ENCODE results near the gene ACTR10. TPM values are rescaled to one million over a fixed set of nuclear protein-coding genes. Genes with fewer than 3 reads are reported as not detected.

ACTR10 gene
- total and polyA plus RNA-seq, 2 donors (not counting 1 experiment from before 2014, with no cell fraction given) = 50.7 to 121 TPM

DNA sequence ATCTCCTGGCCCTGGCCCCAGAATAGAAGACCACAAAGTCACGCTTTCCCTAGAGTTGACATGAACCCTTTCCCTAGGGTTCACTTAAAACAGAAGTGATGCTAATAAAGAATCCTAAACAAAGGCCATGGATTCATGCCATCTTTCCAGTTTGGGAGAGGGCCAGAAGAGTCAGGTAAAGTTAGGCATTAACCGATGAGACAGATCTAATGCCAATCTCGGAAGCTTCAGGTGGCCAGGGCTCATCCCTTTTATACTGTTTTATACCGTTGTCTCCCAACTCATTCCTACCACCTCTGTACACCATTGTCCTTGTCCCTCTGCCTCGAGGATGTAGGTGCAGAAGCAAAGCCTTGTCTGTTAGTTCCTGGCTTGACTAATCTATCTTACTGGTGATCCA lies 22.8 kb upstream of the ACTR10 start:
- H4K20me1 ChIP-seq (ENCODE audit: control insufficient read depth, extremely low read depth, insufficient read depth, low read length) = no peaks in the 10 kb centered on the region
- no peaks in the 10 kb centered on the region for H3K36me3 ChIP-seq (ENCODE audit: control insufficient read depth, insufficient read depth, low read length)
- H3K9ac ChIP-seq (ENCODE audit: insufficient read depth, low read length) = no peak overlapping the region
- no peak overlapping the region for H3K4me2 ChIP-seq (ENCODE audit: extremely low read depth, insufficient read depth, low read length)
- no peaks in the 10 kb centered on the region for H3K27me3 ChIP-seq (ENCODE audit: control insufficient read depth, insufficient read depth, low read length)
- no peak for TF ChIP-seq CTCF (conservative IDR thresholded peaks at IDR 0.05 in 1 of 2, IDR thresholded peaks at IDR 0.05 in 1 of 2; ENCODE audit: low read depth in 1 of 2, low read length in 2 of 2)
- TF ChIP-seq EZH2 (IDR thresholded peaks at IDR 0.05; ENCODE audit: low read length, missing control alignments) = no peak
- H3K4me3 ChIP-seq (replicated peaks in 1 of 4; ENCODE audit: control extremely low read depth in 1 of 4, insufficient read depth in 1 of 4, low read depth in 3 of 4, low read length in 4 of 4) = no peak overlapping the region
- H3K79me2 ChIP-seq (ENCODE audit: control insufficient read depth, insufficient read depth, low read length) = no peaks in the 10 kb centered on the region
- no peaks in the 10 kb centered on the region for H3K9me3 ChIP-seq (ENCODE audit: control insufficient read depth, insufficient read depth, low read depth, low read length)
- H3K4me1 ChIP-seq (ENCODE audit: control insufficient read depth, extremely low read depth, insufficient read depth, low read length) = no peaks in the 10 kb centered on the region
- no peak overlapping the region for H2AFZ ChIP-seq (ENCODE audit: low read length)
- DNase-seq (ENCODE audit: low read depth in 2 of 2) = no peak
- H3K27ac ChIP-seq (ENCODE audit: insufficient read depth, low read length) = no peak overlapping the region

- H3K4me3 ChIP-seq (replicated peaks in 1 of 4; ENCODE audit: control extremely low read depth in 1 of 4, insufficient read depth in 1 of 4, low read depth in 3 of 4, low read length in 4 of 4) = no peak overlapping the region
- no peaks in the 10 kb centered on the region for H3K4me1 ChIP-seq (ENCODE audit: control insufficient read depth, extremely low read depth, insufficient read depth, low read length)
- H3K27me3 ChIP-seq (ENCODE audit: control insufficient read depth, insufficient read depth, low read length) = no peaks in the 10 kb centered on the region
- H3K79me2 ChIP-seq (ENCODE audit: control insufficient read depth, insufficient read depth, low read length) = no peaks in the 10 kb centered on the region
- no peak overlapping the region for H3K9ac ChIP-seq (ENCODE audit: insufficient read depth, low read length)
- no peak overlapping the region for H3K4me2 ChIP-seq (ENCODE audit: extremely low read depth, insufficient read depth, low read length)
- H3K36me3 ChIP-seq (ENCODE audit: control insufficient read depth, insufficient read depth, low read length) = no peaks in the 10 kb centered on the region
- H2AFZ ChIP-seq (ENCODE audit: low read length) = no peak overlapping the region
- no peaks in the 10 kb centered on the region for H4K20me1 ChIP-seq (ENCODE audit: control insufficient read depth, extremely low read depth, insufficient read depth, low read length)
- H3K9me3 ChIP-seq (ENCODE audit: control insufficient read depth, insufficient read depth, low read depth, low read length) = no peaks in the 10 kb centered on the region
- H3K27ac ChIP-seq (ENCODE audit: insufficient read depth, low read length) = no peak overlapping the region
- DNase-seq (ENCODE audit: low read depth in 2 of 2) = no peak
- TF ChIP-seq EZH2 (IDR thresholded peaks at IDR 0.05; ENCODE audit: low read length, missing control alignments) (no peak), CTCF (conservative IDR thresholded peaks at IDR 0.05 in 1 of 2, IDR thresholded peaks at IDR 0.05 in 1 of 2; ENCODE audit: low read depth in 1 of 2, low read length in 2 of 2) (no peak)
Measured at GRCh38 chr14:58189176-58189575, 10.8 kb upstream of the ACTR10 start.

- H3K79me2 ChIP-seq (ENCODE audit: control insufficient read depth, insufficient read depth, low read length) = no peaks in the 10 kb centered on the region
- H3K9ac ChIP-seq (ENCODE audit: insufficient read depth, low read length) = no peak overlapping the region
- H3K27me3 ChIP-seq (ENCODE audit: control insufficient read depth, insufficient read depth, low read length) = no peaks in the 10 kb centered on the region
- H4K20me1 ChIP-seq (ENCODE audit: control insufficient read depth, extremely low read depth, insufficient read depth, low read length) = no peaks in the 10 kb centered on the region
- TF ChIP-seq EZH2 (IDR thresholded peaks at IDR 0.05; ENCODE audit: low read length, missing control alignments) (no peak), CTCF (conservative IDR thresholded peaks at IDR 0.05 in 1 of 2, IDR thresholded peaks at IDR 0.05 in 1 of 2; ENCODE audit: low read depth in 1 of 2, low read length in 2 of 2) (no peak)
- no peak overlapping the region for H3K27ac ChIP-seq (ENCODE audit: insufficient read depth, low read length)
- no peaks in the 10 kb centered on the region for H3K9me3 ChIP-seq (ENCODE audit: control insufficient read depth, insufficient read depth, low read depth, low read length)
- no peak overlapping the region for H3K4me2 ChIP-seq (ENCODE audit: extremely low read depth, insufficient read depth, low read length)
- no peak overlapping the region for H3K4me3 ChIP-seq (replicated peaks in 1 of 4; ENCODE audit: control extremely low read depth in 1 of 4, insufficient read depth in 1 of 4, low read depth in 3 of 4, low read length in 4 of 4)
- no peaks in the 10 kb centered on the region for H3K4me1 ChIP-seq (ENCODE audit: control insufficient read depth, extremely low read depth, insufficient read depth, low read length)
- DNase-seq (ENCODE audit: low read depth in 2 of 2) = no peak
- no peaks in the 10 kb centered on the region for H3K36me3 ChIP-seq (ENCODE audit: control insufficient read depth, insufficient read depth, low read length)
- H2AFZ ChIP-seq (ENCODE audit: low read length) = no peak overlapping the region
Measured at GRCh38 chr14:58191763-58192601, 8.0 kb upstream of the ACTR10 start.

Measured in fibroblast of lung (primary cell).